Activated CD4-positive, alpha-beta T cell treated with anti-CD3 and anti-CD28 coated beads, Interleukin-2, amount 50 U/mL, for 4 hours (primary cell): ENCODE measurements around the gene LYST.

Experiments used
- DNase-seq, 2 experiments: peaks; one replicate each; pipeline ENCODE4 v3.0.0-alpha.2; 2020

Gene LYST

GRCh38 chr1:235749755-235750300 is 116.9 kb downstream of the LYST start:
- DNase-seq = no peak

- DNase-seq = no peak
Measured at GRCh38 chr1:235748747-235749146, 118.0 kb downstream of the LYST start.

GRCh38 chr1:235746245-235746644 is 120.5 kb downstream of the LYST start:
- DNase-seq = no peak

GRCh38 chr1:235745503-235746136 is 121.1 kb downstream of the LYST start:
- DNase-seq = no peak

- no peak for DNase-seq
Measured at GRCh38 chr1:235742914-235743599, 123.6 kb downstream of the LYST start.

- no peak for DNase-seq
Measured at GRCh38 chr1:235741294-235741693, 125.4 kb downstream of the LYST start.

GRCh38 chr1:235739631-235740030 is 127.1 kb downstream of the LYST start:
- DNase-seq = no peak

GRCh38 chr1:235739124-235739523 is 127.6 kb downstream of the LYST start:
- DNase-seq = no peak

- no peak for DNase-seq
Measured at GRCh38 chr1:235737751-235738150, 129.0 kb downstream of the LYST start.

- DNase-seq = no peak
Measured at GRCh38 chr1:235736263-235736662, 130.4 kb downstream of the LYST start.

- no peak for DNase-seq
Measured at GRCh38 chr1:235735621-235736020, 131.1 kb downstream of the LYST start.

- no peak for DNase-seq
Measured at GRCh38 chr1:235734335-235734734, 132.4 kb downstream of the LYST start.

GRCh38 chr1:235730007-235730406 is 136.7 kb downstream of the LYST start:
- DNase-seq = no peak

- DNase-seq = no peak
Measured at GRCh38 chr1:235726557-235726956, 140.1 kb downstream of the LYST start.

GRCh38 chr1:235725434-235725833 is 141.3 kb downstream of the LYST start:
- no peak for DNase-seq

- DNase-seq = no peak
Measured at GRCh38 chr1:235724730-235725129, 142.0 kb downstream of the LYST start.

- no peak for DNase-seq
Measured at GRCh38 chr1:235722858-235723257, 143.8 kb downstream of the LYST start.

GRCh38 chr1:235721982-235722381 is 144.7 kb downstream of the LYST start:
- no peak for DNase-seq

GRCh38 chr1:235720544-235720943 is 146.2 kb downstream of the LYST start:
- DNase-seq = no peak

- DNase-seq = no peak
Measured at GRCh38 chr1:235714205-235714897, 152.4 kb downstream of the LYST start.

- no peak for DNase-seq
Measured at GRCh38 chr1:235712812-235713211, 153.9 kb downstream of the LYST start.

GRCh38 chr1:235710687-235711086 is 156.0 kb downstream of the LYST start:
- DNase-seq = no peak

- DNase-seq = no peak
Measured at GRCh38 chr1:235709018-235709417, 157.7 kb downstream of the LYST start.

- no peak for DNase-seq
Measured at GRCh38 chr1:235708390-235708962, 158.2 kb downstream of the LYST start.
